ENCODE results near the gene PPP4R3B. TPM values are rescaled to one million over a fixed set of nuclear protein-coding genes. Genes with fewer than 3 reads are reported as not detected.

Gene PPP4R3B
- total and polyA plus RNA-seq, 2 of the 13 experiments (the other 11 are each of a cell fraction or from before 2014, with no cell fraction given) = 24.2 to 53.0 TPM

DNA sequence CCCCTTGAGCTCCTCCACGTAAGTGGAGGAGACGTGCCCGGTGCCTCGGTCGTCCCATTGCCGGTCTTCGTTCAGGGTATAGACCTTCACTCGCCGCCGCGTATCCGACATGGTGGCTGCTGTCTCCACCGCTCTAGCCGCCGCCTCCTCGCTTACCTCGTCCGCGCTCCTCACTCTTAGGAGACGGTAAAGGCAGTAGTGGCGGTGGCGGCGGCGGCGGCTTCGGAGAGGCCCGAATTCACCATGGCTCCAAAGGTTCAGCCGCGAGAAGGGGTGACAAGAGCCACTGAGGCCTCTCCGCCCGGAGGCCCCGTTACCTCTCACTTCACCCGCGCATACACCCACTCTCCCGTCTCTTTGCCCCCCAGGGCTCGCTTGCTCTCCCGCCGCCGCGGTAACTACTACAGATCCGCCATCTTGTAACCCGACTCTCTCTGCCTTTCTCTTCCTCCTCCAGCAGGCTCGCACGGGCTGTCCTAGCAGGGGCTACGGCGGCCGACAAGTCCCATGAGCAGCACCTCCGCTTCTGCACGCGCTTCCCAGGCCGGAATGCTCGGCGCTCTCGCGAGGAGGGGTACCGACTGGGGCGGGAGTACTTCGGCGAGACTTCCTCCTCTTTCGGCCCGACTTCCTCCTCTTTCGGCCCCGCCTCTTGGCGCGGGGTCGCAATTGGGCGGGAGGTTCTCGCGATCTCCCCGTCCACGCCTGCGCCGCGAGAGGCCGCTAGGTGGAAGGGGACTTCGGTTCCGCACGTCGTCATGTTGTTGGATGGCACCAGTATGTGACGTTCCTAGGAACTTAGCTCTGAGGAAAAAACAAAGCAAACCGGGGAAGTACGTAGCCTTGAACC lies at the start of gene PPP4R3B (continued):
- TF ChIP-seq, protein P1, sequence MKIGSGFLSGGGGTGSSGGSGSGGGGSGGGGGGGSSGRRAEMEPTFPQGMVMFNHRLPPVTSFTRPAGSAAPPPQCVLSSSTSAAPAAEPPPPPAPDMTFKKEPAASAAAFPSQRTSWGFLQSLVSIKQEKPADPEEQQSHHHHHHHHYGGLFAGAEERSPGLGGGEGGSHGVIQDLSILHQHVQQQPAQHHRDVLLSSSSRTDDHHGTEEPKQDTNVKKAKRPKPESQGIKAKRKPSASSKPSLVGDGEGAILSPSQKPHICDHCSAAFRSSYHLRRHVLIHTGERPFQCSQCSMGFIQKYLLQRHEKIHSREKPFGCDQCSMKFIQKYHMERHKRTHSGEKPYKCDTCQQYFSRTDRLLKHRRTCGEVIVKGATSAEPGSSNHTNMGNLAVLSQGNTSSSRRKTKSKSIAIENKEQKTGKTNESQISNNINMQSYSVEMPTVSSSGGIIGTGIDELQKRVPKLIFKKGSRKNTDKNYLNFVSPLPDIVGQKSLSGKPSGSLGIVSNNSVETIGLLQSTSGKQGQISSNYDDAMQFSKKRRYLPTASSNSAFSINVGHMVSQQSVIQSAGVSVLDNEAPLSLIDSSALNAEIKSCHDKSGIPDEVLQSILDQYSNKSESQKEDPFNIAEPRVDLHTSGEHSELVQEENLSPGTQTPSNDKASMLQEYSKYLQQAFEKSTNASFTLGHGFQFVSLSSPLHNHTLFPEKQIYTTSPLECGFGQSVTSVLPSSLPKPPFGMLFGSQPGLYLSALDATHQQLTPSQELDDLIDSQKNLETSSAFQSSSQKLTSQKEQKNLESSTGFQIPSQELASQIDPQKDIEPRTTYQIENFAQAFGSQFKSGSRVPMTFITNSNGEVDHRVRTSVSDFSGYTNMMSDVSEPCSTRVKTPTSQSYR (CRISPR knock-in tag; IDR thresholded peaks at IDR 0.05; ENCODE audit: borderline replicate concordance) = peak; percentile 48; the same call in 1 of the 2 replicates
- TF ChIP-seq, protein P2, sequence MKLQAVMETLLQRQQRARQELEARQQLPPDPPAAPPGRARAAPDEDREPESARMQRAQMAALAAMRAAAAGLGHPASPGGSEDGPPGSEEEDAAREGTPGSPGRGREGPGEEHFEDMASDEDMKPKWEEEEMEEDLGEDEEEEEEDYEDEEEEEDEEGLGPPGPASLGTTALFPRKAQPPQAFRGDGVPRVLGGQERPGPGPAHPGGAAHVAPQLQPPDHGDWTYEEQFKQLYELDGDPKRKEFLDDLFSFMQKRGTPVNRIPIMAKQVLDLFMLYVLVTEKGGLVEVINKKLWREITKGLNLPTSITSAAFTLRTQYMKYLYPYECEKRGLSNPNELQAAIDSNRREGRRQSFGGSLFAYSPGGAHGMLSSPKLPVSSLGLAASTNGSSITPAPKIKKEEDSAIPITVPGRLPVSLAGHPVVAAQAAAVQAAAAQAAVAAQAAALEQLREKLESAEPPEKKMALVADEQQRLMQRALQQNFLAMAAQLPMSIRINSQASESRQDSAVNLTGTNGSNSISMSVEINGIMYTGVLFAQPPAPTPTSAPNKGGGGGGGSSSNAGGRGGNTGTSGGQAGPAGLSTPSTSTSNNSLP (IDR thresholded peaks at IDR 0.05; ENCODE audit: low read depth, low read length) = no peak
- no peak; the same call in 1 of the 2 replicates for TF ChIP-seq ZNF777 (CRISPR knock-in tag; IDR thresholded peaks at IDR 0.05)
- TF ChIP-seq, protein P3, sequence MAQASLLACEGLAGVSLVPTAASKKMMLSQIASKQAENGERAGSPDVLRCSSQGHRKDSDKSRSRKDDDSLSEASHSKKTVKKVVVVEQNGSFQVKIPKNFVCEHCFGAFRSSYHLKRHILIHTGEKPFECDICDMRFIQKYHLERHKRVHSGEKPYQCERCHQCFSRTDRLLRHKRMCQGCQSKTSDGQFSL (CRISPR knock-in tag; IDR thresholded peaks at IDR 0.05) = peak; percentile 60; the same call in 1 of the 2 replicates
- peak; percentile 55; the same call in 1 of the 2 replicates for TF ChIP-seq JUND (CRISPR knock-in tag; IDR thresholded peaks at IDR 0.05)
- TF ChIP-seq SRSF4 (IDR thresholded peaks at IDR 0.05; ENCODE audit: low read depth, low read length, poor library complexity, severe bottlenecking) = no peak
- peak; percentile 90 for TF ChIP-seq ZNF547 (CRISPR knock-in tag; IDR thresholded peaks at IDR 0.05)
- TF ChIP-seq NR2F6 (IDR thresholded peaks at IDR 0.05) = no peak
- TF ChIP-seq NR2F6 (CRISPR knock-in tag; IDR thresholded peaks at IDR 0.05) = peak; percentile 81; the same call in 1 of the 2 replicates
- peak; percentile 73; the same call in 1 of the 2 replicates for TF ChIP-seq MTF1 (CRISPR knock-in tag; IDR thresholded peaks at IDR 0.05)
- peak; percentile 93 for TF ChIP-seq ZNF563 (CRISPR knock-in tag; IDR thresholded peaks at IDR 0.05)
- TF ChIP-seq, protein P4, sequence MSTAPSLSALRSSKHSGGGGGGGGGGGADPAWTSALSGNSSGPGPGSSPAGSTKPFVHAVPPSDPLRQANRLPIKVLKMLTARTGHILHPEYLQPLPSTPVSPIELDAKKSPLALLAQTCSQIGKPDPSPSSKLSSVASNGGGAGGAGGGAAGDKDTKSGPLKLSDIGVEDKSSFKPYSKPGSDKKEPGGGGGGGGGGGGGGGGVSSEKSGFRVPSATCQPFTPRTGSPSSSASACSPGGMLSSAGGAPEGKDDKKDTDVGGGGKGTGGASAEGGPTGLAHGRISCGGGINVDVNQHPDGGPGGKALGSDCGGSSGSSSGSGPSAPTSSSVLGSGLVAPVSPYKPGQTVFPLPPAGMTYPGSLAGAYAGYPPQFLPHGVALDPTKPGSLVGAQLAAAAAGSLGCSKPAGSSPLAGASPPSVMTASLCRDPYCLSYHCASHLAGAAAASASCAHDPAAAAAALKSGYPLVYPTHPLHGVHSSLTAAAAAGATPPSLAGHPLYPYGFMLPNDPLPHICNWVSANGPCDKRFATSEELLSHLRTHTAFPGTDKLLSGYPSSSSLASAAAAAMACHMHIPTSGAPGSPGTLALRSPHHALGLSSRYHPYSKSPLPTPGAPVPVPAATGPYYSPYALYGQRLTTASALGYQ (CRISPR knock-in tag; IDR thresholded peaks at IDR 0.05) = peak; percentile 88
- no peak for TF ChIP-seq ZNF44 (CRISPR knock-in tag; IDR thresholded peaks at IDR 0.05)
- TF ChIP-seq, protein P5, sequence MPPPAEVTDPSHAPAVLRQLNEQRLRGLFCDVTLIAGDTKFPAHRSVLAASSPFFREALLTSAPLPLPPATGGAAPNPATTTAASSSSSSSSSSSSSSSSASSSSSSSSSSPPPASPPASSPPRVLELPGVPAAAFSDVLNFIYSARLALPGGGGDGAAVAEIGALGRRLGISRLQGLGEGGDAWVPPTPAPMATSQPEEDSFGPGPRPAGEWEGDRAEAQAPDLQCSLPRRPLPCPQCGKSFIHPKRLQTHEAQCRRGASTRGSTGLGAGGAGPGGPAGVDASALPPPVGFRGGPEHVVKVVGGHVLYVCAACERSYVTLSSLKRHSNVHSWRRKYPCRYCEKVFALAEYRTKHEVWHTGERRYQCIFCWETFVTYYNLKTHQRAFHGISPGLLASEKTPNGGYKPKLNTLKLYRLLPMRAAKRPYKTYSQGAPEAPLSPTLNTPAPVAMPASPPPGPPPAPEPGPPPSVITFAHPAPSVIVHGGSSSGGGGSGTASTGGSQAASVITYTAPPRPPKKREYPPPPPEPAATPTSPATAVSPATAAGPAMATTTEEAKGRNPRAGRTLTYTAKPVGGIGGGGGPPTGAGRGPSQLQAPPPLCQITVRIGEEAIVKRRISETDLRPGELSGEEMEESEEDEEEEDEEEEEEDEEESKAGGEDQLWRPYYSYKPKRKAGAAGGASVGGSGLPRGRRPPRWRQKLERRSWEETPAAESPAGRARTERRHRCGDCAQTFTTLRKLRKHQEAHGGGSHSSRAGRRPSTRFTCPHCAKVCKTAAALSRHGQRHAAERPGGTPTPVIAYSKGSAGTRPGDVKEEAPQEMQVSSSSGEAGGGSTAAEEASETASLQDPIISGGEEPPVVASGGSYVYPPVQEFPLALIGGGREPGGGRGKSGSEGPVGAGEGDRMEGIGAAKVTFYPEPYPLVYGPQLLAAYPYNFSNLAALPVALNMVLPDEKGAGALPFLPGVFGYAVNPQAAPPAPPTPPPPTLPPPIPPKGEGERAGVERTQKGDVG (CRISPR knock-in tag; IDR thresholded peaks at IDR 0.05; ENCODE audit: borderline replicate concordance) = peak; percentile 96
- no peak for TF ChIP-seq ZNF282 (IDR thresholded peaks at IDR 0.05; ENCODE audit: partially characterized antibody)
- peak; percentile 99 for TF ChIP-seq SAP130 (CRISPR knock-in tag; IDR thresholded peaks at IDR 0.05; ENCODE audit: low read depth)
- peak; percentile 79; the same call in 1 of the 2 replicates for TF ChIP-seq ZNF839 (CRISPR knock-in tag; IDR thresholded peaks at IDR 0.05; ENCODE audit: borderline replicate concordance)
- peak; percentile 95 for TF ChIP-seq FOXC1 (CRISPR knock-in tag; IDR thresholded peaks at IDR 0.05; ENCODE audit: borderline replicate concordance)
- TF ChIP-seq HMG20B (CRISPR knock-in tag; conservative IDR thresholded peaks at IDR 0.05) = peak; percentile 62; the same call in 1 of the 2 replicates
